ENCODE measurements around the gene ZNF486.

GRCh38 chr19:20245309-20245708, 78.3 kb downstream of the ZNF486 start:
- TF ChIP-seq POLR2AphosphoS5 (IDR thresholded peaks at IDR 0.05; ENCODE audit: insufficient read depth, low read depth, low read length) (no peak), EZH2 (IDR thresholded peaks at IDR 0.05; ENCODE audit: borderline replicate concordance, low read depth, low read length, severe bottlenecking) (no peak), CTCF (IDR thresholded peaks at IDR 0.05; ENCODE audit: extremely low read depth in 1 of 2, insufficient read depth in 1 of 2, low read depth in 1 of 2, low read length in 2 of 2) (no peak), MAX (IDR thresholded peaks at IDR 0.05; ENCODE audit: insufficient read depth, insufficient read length) (no peak), POLR2A (IDR thresholded peaks at IDR 0.05; ENCODE audit: low read depth, low read length) (no peak), MYC (IDR thresholded peaks at IDR 0.05; ENCODE audit: low read depth, low read length) (no peak)
